OCI-LY7 (cell line): ENCODE results near the gene OGFOD3.
"Not testable (repeated sequence)": the region's sequence is repeated elsewhere in the genome, so short reads cannot be mapped to it uniquely, and the experiment has no call there.

Source experiments
- CTCF ChIP-seq: fragments of 200-600 bp; sonication (generic); conservative IDR thresholded peaks from 2 replicates; pipeline ENCODE4 v1.5.1; 2014; ENCODE audit warnings: mild to moderate bottlenecking, antibody characterized with exemption, low read length, moderate library complexity, mixed read lengths
- EZH2phosphoT487 ChIP-seq: fragments of 200-600 bp; sonication (generic); IDR thresholded peaks from 2 replicates; pipeline ENCODE4 v1.6.1; 2018; ENCODE audit warnings: low read depth, borderline replicate concordance, mild to moderate bottlenecking, mixed run types, antibody characterized with exemption, low read length, moderate library complexity, mixed read lengths

- not testable (repeated sequence) for TF ChIP-seq CTCF, EZH2phosphoT487
These were observed 34.8 kb upstream of the OGFOD3 start for GRCh38 chr17:82453151-82453550.
